GM21825 (cell line): ENCODE data around the gene HDAC4.
"Not testable (repeated sequence)": the region's sequence is repeated elsewhere in the genome, so short reads cannot be mapped to it uniquely, and the experiment has no call there.

Experiments
- ATAC-seq: cut with Tn5 transposase; IDR thresholded peaks from one replicate; pipeline ENCODE4 v1.9.1; 2021; ENCODE audit warnings: mild to moderate bottlenecking, moderate library complexity; ENCODE audit not compliant: unreplicated experiment

HDAC4 gene

DNA sequence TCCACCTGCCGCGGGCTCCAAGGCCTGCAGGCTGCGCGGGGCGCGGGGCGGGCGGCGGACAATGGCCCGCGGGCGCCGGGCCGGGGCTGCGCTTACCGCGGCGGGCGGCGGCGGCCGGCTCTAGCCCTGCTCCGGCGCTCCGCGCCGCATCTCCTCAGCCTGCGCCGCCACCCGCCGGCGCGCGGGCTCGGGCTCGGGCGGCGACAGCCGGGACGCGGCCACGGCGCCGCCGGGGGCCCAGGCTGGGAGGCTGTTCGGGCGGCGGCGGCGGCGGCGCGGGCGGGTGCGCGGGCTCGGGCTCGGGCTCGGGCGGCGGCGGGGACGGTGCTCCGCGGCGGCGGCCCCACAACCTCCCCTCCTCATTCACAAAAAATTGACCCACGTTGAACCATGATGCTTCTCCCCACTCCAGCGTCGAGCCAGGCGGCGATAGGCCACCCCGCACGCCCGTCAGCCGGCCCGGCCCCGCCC is at the start of gene HDAC4:
Gene HDAC4 (minus strand): TSS at position 425 of the 471 bp plus-strand sequence. CDS start 48,321 bp downstream, outside the sequence.
- peak; percentile 4 for ATAC-seq

GRCh38 chr2:239449468-239449867 is 48.6 kb upstream of the HDAC4 start:
- not testable (repeated sequence) for ATAC-seq

GRCh38 chr2:239445771-239446524 is 45.1 kb upstream of the HDAC4 start:
- ATAC-seq, result no peak

- ATAC-seq, result no peak
Observed at GRCh38 chr2:239444626-239445577, 44.1 kb upstream of the HDAC4 start.

- no peak for ATAC-seq
Observed at GRCh38 chr2:239443666-239444567, 43.1 kb upstream of the HDAC4 start.

DNA sequence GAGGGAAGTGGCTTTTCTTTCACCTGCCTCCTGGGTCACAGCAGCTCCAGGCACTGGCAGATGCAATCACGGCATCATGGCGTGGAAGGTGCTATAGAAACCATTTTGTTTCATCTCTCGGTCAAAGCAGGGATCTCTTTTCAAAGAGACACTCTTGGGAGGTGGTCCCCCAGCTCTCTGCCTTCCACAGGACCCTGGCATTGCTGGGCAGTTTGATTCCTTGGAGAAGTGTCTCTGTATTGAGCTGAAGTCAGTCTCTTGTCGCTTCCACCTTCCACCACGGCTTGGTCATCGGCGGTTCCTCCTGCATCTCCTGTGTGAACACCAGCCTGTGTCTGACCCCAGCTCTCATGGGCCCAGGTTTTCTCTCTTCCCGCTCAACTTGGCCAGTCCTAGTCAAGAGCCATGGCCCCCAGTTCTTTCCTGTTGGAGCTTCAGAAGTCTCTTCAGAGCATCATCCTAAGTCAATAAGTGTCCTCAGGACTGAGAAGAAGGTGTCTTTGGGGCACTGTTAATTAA is 42.3 kb upstream of the HDAC4 start:
- ATAC-seq, result no peak

DNA sequence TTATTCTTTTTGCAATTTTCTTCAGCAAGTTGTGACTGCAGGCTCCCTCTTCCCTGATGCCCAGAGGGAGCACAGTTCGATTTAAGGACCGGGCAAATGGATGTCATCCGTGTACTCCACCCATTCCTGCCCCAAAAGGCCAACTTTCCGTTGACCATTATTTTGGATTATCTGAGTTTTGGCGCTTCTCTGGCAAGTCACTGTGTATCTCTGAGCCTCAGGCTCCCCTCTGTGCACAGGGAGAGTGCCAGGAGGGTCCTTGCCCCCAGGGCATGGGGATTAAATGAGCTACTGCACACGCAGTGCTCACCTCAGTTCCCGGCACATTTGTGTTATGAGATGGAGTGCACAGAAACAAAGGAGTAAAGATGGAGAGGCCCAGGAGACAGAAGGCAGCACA is 41.4 kb upstream of the HDAC4 start:
- ATAC-seq, result no peak

- ATAC-seq, result no peak
Observed at GRCh38 chr2:239441261-239442078, 40.6 kb upstream of the HDAC4 start.

GRCh38 chr2:239440511-239440959 is 39.7 kb upstream of the HDAC4 start:
- no peak for ATAC-seq

- ATAC-seq, result no peak
Observed at GRCh38 chr2:239439754-239440315, 39.0 kb upstream of the HDAC4 start.

GRCh38 chr2:239438995-239439753 is 38.4 kb upstream of the HDAC4 start:
- no peak for ATAC-seq

GRCh38 chr2:239438368-239438767 is 37.5 kb upstream of the HDAC4 start:
- no peak for ATAC-seq

DNA sequence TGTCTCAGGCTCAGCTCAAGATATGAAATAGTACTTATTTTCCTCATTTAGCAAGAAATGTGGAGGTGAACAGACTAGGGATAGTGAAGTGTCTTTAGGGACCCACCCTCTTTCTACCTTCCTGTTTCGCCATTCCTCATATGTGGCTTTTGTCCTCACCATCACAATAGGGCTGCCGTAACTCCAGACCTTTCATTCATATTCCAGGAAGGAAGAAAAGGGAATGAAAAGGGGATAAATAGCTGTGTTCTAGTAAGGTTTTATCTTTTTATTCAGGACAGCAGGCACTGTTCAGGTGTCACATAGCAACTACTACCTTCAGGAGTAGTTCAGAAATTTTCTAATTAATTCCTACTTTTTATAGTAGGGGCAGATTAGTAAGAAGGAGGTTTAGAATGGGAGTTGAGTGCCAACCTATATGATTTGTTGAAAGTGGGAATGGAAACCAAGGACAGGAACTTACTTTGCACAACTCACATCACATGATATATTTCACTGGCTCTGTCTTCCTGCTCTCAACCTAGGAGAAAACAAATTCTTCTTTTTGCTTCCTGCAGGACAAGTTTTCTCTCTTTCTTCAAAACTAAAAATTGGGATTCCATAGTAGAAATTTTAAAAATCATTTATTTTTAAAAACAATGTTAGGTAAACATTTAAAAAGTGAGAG is 36.0 kb upstream of the HDAC4 start:
- no peak for ATAC-seq

DNA sequence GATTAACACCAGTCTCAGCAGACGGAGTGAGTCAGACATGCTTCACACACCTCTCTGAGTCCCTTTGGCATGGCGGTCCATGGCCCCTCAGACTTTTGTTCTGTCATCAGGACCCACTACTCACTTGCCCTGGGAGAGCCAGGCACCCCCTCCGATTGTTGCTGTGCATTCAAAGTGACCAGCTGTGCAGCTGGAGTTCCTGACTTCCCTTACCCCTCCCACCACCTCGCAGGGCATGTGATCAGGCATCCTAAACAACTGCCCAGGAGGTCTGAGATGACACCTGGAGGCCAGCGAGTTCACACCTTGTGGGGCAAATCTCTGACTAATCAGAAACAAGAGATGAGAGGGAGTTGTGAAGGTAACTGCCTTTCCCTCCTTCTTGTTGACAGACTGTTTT is 35.3 kb upstream of the HDAC4 start:
- ATAC-seq, result no peak

- no peak for ATAC-seq
Observed at GRCh38 chr2:239433777-239434403, 33.1 kb upstream of the HDAC4 start.

DNA sequence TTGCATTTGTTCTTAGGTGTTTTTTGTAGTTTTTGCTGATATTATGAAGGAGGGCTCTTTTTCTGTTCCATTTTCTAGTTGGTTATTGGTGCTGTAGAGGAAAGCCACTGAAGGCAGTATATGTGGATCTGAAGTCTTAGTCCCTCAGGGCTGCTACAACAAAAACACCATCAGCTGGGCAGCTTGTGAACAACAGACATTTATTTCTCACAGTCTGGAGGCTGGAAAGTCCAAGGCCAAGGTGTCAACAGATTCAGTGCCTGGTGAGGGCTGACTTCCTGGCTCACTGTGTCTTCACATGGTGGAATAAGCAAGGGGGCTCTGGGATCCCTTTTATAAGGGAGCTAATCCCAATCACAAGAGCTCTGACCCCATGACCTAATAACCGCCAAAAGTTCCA is 31.4 kb upstream of the HDAC4 start:
- ATAC-seq, result no peak

- no peak for ATAC-seq
Observed at GRCh38 chr2:239431536-239431935, 30.7 kb upstream of the HDAC4 start.
